ENCODE results near the gene BCAR1.
"Not testable (repeated sequence)": the region's sequence is repeated elsewhere in the genome, so short reads cannot be mapped to it uniquely, and the experiment has no call there.

The BCAR1 gene

GRCh38 chr16:75224306-75225082 is 26.9 kb downstream of the BCAR1 start:
- DNase-seq (ENCODE audit: low read depth): no peak

GRCh38 chr16:75223129-75223528 is 28.3 kb downstream of the BCAR1 start:
- not testable (repeated sequence) for DNase-seq (ENCODE audit: low read depth)

GRCh38 chr16:75222271-75222783 is 29.1 kb downstream of the BCAR1 start:
- DNase-seq (ENCODE audit: low read depth): no peak

DNA sequence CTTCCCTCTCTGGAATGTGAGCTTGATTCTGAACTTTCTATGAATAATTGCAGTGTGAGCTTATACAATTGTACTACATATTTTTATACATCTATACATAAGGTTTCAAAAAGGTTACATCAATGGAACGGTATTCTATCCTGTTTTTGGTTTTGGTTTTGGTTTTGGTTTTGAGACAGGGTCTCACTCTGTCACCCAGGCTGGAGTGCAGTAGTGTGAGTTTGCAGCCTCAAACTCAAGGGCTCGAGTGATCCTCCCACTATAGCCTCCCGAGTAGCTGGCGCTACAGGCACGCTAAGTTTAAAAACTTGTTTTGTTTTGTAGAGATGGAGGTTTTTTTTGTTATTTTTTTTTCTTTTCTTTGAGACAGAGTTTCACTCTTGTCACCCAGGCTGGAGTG is 31.6 kb downstream of the BCAR1 start:
- DNase-seq (ENCODE audit: low read depth): no peak

DNA sequence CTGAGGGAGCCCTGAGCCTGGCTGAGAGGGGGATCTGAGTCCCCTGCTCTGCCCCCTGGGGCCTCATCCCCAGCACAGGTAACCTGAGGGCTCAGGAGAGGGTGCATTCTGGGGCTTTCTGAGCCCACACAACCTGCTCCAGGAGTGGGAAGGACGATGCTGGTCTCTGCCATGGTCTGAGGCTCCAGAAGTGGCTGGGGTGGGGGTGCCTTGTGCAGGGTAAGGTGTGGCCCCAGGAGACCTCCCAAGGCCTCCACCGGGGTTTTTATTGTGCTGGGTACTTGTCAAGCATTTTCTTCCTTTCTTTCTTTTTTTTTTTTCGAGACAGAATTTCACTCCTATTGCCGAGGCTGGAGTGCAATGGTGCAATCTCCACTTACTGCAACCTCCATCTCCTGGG is 32.3 kb downstream of the BCAR1 start:
- no peak for DNase-seq (ENCODE audit: low read depth)

GRCh38 chr16:75218256-75219076 is 33.0 kb downstream of the BCAR1 start, which contains the start of gene CTRB1:
TSS of gene CTRB1 (plus strand) at chr16:75218988. CDS start at chr16:75219008, 20 bp downstream.
- DNase-seq (ENCODE audit: low read depth): no peak

DNA sequence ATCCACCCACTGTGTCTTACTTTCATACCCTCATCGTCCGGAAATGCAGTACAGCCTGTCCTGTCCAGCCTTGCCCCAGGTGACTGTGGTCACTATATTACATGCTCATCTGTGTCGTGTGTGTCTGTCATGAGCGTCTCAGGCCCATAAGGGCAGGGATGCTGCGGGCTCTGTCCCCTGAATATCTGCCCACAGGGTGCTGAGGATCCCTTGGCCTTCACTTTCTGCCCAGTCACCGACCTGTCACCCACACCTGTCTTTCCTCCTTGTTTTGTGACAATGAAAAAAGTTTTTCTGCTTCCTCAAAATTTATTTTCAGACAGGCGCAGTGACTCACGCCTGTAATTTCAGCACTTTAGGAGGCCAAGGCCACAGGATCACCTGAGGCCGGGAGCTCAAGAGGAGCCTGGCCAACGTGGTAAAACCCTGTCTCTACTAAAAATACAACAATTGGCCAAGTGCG is 34.0 kb downstream of the BCAR1 start:
- no peak for DNase-seq (ENCODE audit: low read depth)

DNA sequence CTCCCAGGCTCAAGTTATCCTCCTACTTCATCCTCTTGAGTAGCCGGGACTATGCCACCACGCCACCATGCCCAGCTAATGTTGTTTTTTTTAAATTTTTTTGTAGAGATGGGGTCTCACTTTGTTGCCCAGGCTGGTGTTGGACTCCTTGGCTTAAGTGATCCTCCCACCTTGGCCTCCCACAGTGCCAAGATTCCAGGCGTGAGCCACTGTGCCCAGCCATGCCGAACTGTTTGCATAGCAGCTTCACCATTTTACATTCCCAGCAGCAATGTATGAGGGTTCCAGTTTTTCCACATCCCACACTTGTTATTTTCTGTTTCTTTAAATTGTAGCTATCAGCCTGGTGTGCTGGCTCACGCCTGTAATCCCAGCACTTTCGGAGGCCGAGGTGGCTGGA is 34.8 kb downstream of the BCAR1 start:
- no peak for DNase-seq (ENCODE audit: low read depth)

DNA sequence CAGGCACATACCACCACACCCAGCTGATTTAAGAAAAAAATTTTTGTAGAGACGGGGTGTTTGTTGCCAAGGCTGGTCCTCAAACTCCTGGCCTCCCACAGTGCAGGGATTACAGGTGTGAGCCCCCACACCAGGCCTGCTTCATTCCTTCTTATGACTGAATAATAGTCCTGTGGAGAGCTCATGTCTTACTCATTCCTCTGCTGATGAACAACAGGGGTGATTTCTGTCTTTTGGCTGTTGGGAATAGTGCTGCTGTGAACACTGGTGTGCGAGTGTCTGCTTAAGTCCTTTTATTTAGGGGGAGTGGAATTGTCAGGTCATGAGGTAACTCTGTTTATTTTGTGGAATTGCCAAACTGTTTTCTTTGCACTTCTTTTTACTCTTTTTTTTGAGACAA is 35.3 kb downstream of the BCAR1 start:
- no peak for DNase-seq (ENCODE audit: low read depth)

GRCh38 chr16:75211286-75211685 is 40.1 kb downstream of the BCAR1 start:
- DNase-seq (ENCODE audit: low read depth): not testable (repeated sequence)

GRCh38 chr16:75209944-75210343 is 41.5 kb downstream of the BCAR1 start:
- no peak for DNase-seq (ENCODE audit: low read depth)

- DNase-seq (ENCODE audit: low read depth): not testable (repeated sequence)
Measured at GRCh38 chr16:75209514-75209913, 41.9 kb downstream of the BCAR1 start.

GRCh38 chr16:75208861-75209505 is 42.4 kb downstream of the BCAR1 start:
- DNase-seq (ENCODE audit: low read depth): no peak

DNA sequence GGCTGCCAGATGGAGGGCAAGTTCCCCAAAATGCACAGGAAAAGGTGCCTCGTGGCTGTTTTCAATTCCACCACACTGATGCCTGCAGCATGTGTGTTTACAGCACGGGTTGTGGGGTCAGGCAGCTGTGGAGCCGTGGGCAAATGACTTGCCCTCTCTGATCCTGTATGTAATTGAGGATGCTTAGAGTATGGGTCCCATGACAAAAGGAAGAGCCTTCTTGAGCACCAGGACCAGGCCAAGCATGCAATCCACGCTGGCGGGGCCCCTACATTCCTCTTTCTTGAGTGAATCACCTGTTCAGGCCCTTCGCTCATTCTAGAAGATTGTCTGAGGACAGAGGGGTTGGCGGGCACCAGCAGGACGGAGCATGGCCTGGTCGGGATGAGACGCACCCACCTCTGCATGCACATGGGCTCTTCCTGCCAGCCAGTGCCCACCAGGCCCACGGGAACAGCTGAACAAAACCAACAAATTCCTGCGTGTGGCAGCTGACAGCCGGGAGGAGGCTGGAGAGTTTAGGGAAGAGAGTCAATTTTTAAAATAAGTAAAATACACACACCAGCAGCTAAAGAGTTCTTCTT is 43.1 kb downstream of the BCAR1 start:
- DNase-seq (ENCODE audit: low read depth): no peak

- no peak for DNase-seq (ENCODE audit: low read depth)
Measured at GRCh38 chr16:75207831-75208230, 43.6 kb downstream of the BCAR1 start.

DNA sequence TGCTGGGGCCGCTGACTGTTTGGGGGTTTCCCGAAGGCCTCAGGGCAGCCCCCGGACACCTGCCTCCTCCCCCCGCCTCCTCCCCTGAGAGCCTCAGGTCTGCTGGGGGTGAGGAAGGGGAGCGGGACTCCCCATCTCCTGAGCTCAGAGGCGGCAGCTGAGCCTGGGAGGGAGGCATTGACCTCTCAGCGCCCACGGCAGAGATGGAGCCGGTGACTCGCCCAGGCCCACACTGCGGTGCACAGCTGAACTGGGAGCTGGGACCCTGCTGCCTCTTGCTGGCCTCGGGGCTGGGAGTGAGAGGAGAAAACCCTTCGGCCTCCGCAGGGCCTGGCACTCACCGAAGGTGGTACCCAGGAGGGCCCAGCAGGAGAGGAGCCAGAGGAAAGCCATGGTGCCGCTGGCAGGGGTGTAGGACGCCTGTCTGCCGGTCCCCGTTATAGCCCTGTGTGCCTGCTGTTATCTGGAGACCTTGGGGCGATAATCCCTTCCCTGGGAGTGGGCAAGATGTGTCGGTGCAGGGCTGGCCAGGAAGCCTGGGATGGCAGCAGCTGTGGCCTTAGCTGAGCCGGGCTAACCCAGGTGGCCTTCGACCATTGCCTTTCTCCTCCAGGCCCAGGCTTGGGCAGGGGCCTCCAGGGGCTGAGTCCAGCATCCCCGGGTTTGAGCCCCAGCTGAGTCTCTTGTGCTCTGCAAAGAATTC is 44.5 kb downstream of the BCAR1 start, which contains the start of gene CTRB2:
CTRB2 (minus strand) TSS at position 413 of the 703 bp plus-strand sequence; CDS start at position 393, 20 bp downstream.
- DNase-seq (ENCODE audit: low read depth): no peak

GRCh38 chr16:75205961-75206748 is 45.3 kb downstream of the BCAR1 start:
- not testable (repeated sequence) for DNase-seq (ENCODE audit: low read depth)

DNA sequence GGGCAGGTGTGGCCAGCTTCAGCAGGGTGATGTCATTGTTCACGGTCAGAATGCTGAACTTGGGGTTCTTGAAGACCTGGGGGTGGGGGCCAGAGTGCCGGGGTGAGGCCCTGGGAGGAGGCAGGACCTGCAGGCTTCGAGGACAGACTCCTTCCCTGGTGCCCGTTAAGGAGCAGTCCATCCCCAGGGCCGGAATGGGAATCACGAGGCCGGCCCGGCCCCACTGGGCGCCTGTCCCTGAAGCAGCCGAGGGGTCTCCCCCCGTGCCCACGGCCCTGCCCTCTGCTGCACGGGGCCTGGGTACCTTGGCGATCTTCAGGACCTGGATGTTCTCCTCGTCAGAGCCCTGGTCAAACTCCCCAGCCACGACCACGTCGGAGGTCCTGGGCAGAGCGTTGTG is 46.0 kb downstream of the BCAR1 start:
- not testable (repeated sequence) for DNase-seq (ENCODE audit: low read depth)

GRCh38 chr16:75204905-75205304 is 46.5 kb downstream of the BCAR1 start:
- not testable (repeated sequence) for DNase-seq (ENCODE audit: low read depth)

DNA sequence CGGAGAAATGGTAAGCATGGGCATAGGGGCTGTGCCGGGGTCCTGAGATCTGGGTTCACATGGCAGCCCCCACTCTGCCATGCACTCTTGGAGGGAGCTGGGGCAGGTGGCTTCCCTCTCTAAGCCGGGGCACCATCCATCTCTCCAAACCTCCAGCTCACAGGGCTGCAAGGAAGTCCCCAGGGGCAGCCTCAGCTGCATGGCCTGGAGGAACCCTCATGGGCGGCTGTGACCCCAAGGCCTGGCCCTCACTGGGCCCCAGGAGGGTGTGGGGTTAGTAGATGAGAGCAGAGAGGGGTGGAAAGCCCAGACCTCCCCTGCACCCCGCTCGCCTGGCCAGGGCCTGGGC is 47.0 kb downstream of the BCAR1 start:
- no peak for DNase-seq (ENCODE audit: low read depth)
